CD14-positive monocyte (primary cell): Measurements from ENCODE around the gene AMDHD2. TPM values are rescaled to one million over a fixed set of nuclear protein-coding genes. Genes with fewer than 3 reads are reported as not detected.

ENCODE experiments used
- DNase-seq, 3 donors: peaks; one replicate each; pipeline ENCODE4 v3.0.0-alpha.2; 2011 to 2022
- H2AFZ ChIP-seq: 2 replicates; pipeline ENCODE4 v1.6.0; 2012; ENCODE audit warnings: mild to moderate bottlenecking, low read depth, low read length, inconsistent platforms; ENCODE audit not compliant: insufficient read depth, poor library complexity, severe bottlenecking
- H3K27ac ChIP-seq, 2 donors: 1 replicate in 1 of 2; 2 replicates in 1 of 2; pipeline ENCODE4 v1.5.1; 2012 to 2013; ENCODE audit warnings: low read length in 2 of 2, control low read depth in 1 of 2, inconsistent platforms in 1 of 2, low read depth in 1 of 2, mild to moderate bottlenecking in 1 of 2
- H3K27me3 ChIP-seq, 2 donors: one replicate each; pipeline versions ENCODE4 v1.6.0 to v1.6.1; 2011 to 2013; ENCODE audit warnings: low read length in 2 of 2; ENCODE audit not compliant: control insufficient read depth in 2 of 2, insufficient read depth in 2 of 2
- H3K36me3 ChIP-seq, 2 donors: replicated peaks in 1 of 2; 1 replicate in 1 of 2; 2 replicates in 1 of 2; pipeline versions ENCODE4 v1.5.1 to v1.6.1; 2012 to 2013; ENCODE audit warnings: low read length in 2 of 2, control low read depth in 1 of 2, inconsistent platforms in 1 of 2, mild to moderate bottlenecking in 1 of 2; ENCODE audit not compliant: insufficient read depth in 2 of 2, control insufficient read depth in 1 of 2
- H3K4me1 ChIP-seq, 2 donors: 1 replicate in 1 of 2; 2 replicates in 1 of 2; pipeline versions ENCODE4 v1.5.1 to v1.6.1; 2012 to 2013; ENCODE audit warnings: low read length in 2 of 2, control low read depth in 1 of 2, inconsistent platforms in 1 of 2, mild to moderate bottlenecking in 1 of 2, moderate library complexity in 1 of 2; ENCODE audit not compliant: insufficient read depth in 2 of 2, control insufficient read depth in 1 of 2
- H3K4me2 ChIP-seq: replicated peaks from 2 replicates; pipeline ENCODE3; 2012; ENCODE audit warnings: low read length, moderate library complexity, mild to moderate bottlenecking; ENCODE audit not compliant: poor library complexity, severe bottlenecking; ENCODE audit errors: extremely low read depth
- H3K4me3 ChIP-seq, 3 experiments: fragments of 200-600 bp in 1 of 3; sonication (generic) in 1 of 3; replicated peaks in 1 of 3; 1 replicate in 2 of 3; 2 replicates in 1 of 3; pipeline ENCODE4 v1.5.1; 2011 to 2013; ENCODE audit warnings: low read length in 3 of 3, mild to moderate bottlenecking in 3 of 3, control low read depth in 2 of 3, low read depth in 2 of 3, inconsistent platforms in 1 of 3, moderate library complexity in 1 of 3
- H3K79me2 ChIP-seq: 2 replicates; pipeline ENCODE4 v1.6.0; 2012; ENCODE audit warnings: mild to moderate bottlenecking, control low read depth, inconsistent platforms, low read length, moderate library complexity; ENCODE audit not compliant: insufficient read depth
- H3K9ac ChIP-seq: 2 replicates; pipeline ENCODE4 v1.6.0; 2017; ENCODE audit warnings: low read length, mild to moderate bottlenecking; ENCODE audit not compliant: insufficient read depth, poor library complexity, severe bottlenecking
- H3K9me3 ChIP-seq, 2 donors: replicated peaks in 1 of 2; 1 replicate in 1 of 2; 2 replicates in 1 of 2; pipeline versions ENCODE4 v1.5.1 to v1.6.1; 2012 to 2013; ENCODE audit warnings: low read length in 2 of 2, control low read depth in 1 of 2; ENCODE audit not compliant: control insufficient read depth in 1 of 2, insufficient read depth in 1 of 2
- H4K20me1 ChIP-seq: 2 replicates; pipeline ENCODE4 v1.6.0; 2012; ENCODE audit warnings: mild to moderate bottlenecking, low read length, control low read depth, moderate library complexity; ENCODE audit not compliant: insufficient read depth
- H3K27ac Mint-ChIP-seq, 7 donors: one replicate each; pipeline ENCODE4 v1.8.0; 2020; ENCODE audit warnings: mild to moderate bottlenecking in 7 of 7, mixed read lengths in 7 of 7, moderate library complexity in 6 of 7, inconsistent platforms in 2 of 7
- H3K27me3 Mint-ChIP-seq, 3 donors: one replicate each; pipeline ENCODE4 v1.8.0; 2021 to 2022; ENCODE audit warnings: low read depth in 3 of 3, mild to moderate bottlenecking in 3 of 3, mixed read lengths in 3 of 3, moderate library complexity in 3 of 3, inconsistent platforms in 1 of 3
- H3K36me3 Mint-ChIP-seq, 2 donors: one replicate each; pipeline ENCODE4 v1.8.0; 2020; ENCODE audit warnings: mixed read lengths in 2 of 2, inconsistent platforms in 1 of 2, mild to moderate bottlenecking in 1 of 2
- H3K4me1 Mint-ChIP-seq: one replicate; pipeline ENCODE4 v1.8.0; 2020; ENCODE audit warnings: mild to moderate bottlenecking, mixed read lengths
- H3K4me3 Mint-ChIP-seq, 2 donors: one replicate each; pipeline ENCODE4 v1.8.0; 2020; ENCODE audit warnings: mild to moderate bottlenecking in 2 of 2, mixed read lengths in 2 of 2, moderate library complexity in 1 of 2
- H3K9me3 Mint-ChIP-seq, 7 donors: one replicate each; pipeline ENCODE4 v1.8.0; 2020 to 2022; ENCODE audit warnings: mixed read lengths in 7 of 7, mild to moderate bottlenecking in 6 of 7, moderate library complexity in 6 of 7, inconsistent platforms in 2 of 7
- CTCF ChIP-seq: fragments of 200-600 bp; IDR thresholded peaks from one replicate; pipeline ENCODE4 v1.8.0; 2022; ENCODE audit warnings: antibody characterized with exemption, mild to moderate bottlenecking
- WGBS: methylation state at CpG from one replicate; pipeline ENCODE4 v1.1.5; 2013; ENCODE audit warnings: missing lambda C conversion rate; ENCODE audit not compliant: insufficient coverage; 5-methylcytosine and 5-hydroxymethylcytosine counted together
- intact Hi-C, 2 donors: fragments of 100-400 bp; cut with micrococcal nuclease; formaldehyde crosslinking; loops; one replicate each; pipeline versions ENCODE4 v1.15.0 to v1.15.1; 2023
- polyA plus RNA-seq, 3 donors: library from polyadenylated mRNA; depleted of rRNA in 1 of 3; unstranded in 2 of 3; stranded (reverse) in 1 of 3; fragments of 300-500 nt in 2 of 3; fragments of >200 nt in 1 of 3; fragmentation: Illumina TruSeq in 2 of 3; gene quantifications; 1 replicate in 2 of 3; 2 replicates in 1 of 3; pipeline ENCODE4 v1.2.3, GENCODE V29; 2012 to 2021

Gene AMDHD2
- polyA plus RNA-seq, 3 donors = 6.9 to 57.8 (median 8.4) TPM

GRCh38 chr16:2471653-2472487 lies 48.3 kb upstream of the AMDHD2 start:
- H3K9me3 Mint-ChIP-seq = peaks cover 0 to 12% (median 7%) of the 10 kb centered on the region in 7 donors
- Histone ChIP-seq H4K20me1 (peaks cover 30% of the 10 kb centered on the region), H3K36me3 (no peaks in the 10 kb centered on the region), H3K4me3 (no peak overlapping the region), H3K4me1 (peaks cover 24 to 71% of the 10 kb centered on the region in 2 donors), H3K27ac (no peak overlapping the region), H3K9me3 (peaks cover 0 to 24% of the 10 kb centered on the region in 2 donors), H3K9ac (no peak overlapping the region), H2AFZ (no peak overlapping the region), H3K4me2 (no peak overlapping the region), H3K79me2 (peaks cover 23% of the 10 kb centered on the region), H3K27me3 (peaks cover 45 to 56% of the 10 kb centered on the region in 2 donors)
- no peak overlapping the region for H3K27ac Mint-ChIP-seq
- WGBS = 35% methylated on average over 60 of the region's 61 CpGs
- intact Hi-C loops = loop anchor here (5.0 to 10.0 kb wide), 2 partner anchors 35 to 47 kb away; partner anchors contain the start of gene CCNF (in 1 of the 2)
- DNase-seq = no peak
- peaks cover 49 to 64% (median 54%) of the 10 kb centered on the region in 3 donors for H3K27me3 Mint-ChIP-seq
- H3K4me3 Mint-ChIP-seq = peak overlapping the region in 1 of 2 donors; percentile 88
- peaks cover 36% of the 10 kb centered on the region for H3K4me1 Mint-ChIP-seq
- TF ChIP-seq CTCF = no peak
- peaks cover 5 to 12% of the 10 kb centered on the region in 2 donors for H3K36me3 Mint-ChIP-seq

GRCh38 chr16:2472488-2472864 lies 47.7 kb upstream of the AMDHD2 start:
- WGBS = 95% methylated on average over 27 of the region's 27 CpGs
- Histone ChIP-seq H3K9ac (no peak overlapping the region), H3K27ac (no peak overlapping the region), H3K9me3 (peaks cover 0 to 20% of the 10 kb centered on the region in 2 donors), H3K36me3 (no peaks in the 10 kb centered on the region), H3K27me3 (peaks cover 41 to 50% of the 10 kb centered on the region in 2 donors), H3K4me2 (no peak overlapping the region), H4K20me1 (peaks cover 30% of the 10 kb centered on the region), H3K4me3 (no peak overlapping the region), H3K79me2 (peaks cover 29% of the 10 kb centered on the region), H3K4me1 (peaks cover 24 to 69% of the 10 kb centered on the region in 2 donors), H2AFZ (no peak overlapping the region)
- Mint-ChIP-seq H3K4me1 (peaks cover 40% of the 10 kb centered on the region), H3K36me3 (peaks cover 4 to 12% of the 10 kb centered on the region in 2 donors), H3K9me3 (peaks cover 0 to 12% (median 7%) of the 10 kb centered on the region in 7 donors), H3K27me3 (peaks cover 45 to 58% (median 48%) of the 10 kb centered on the region in 3 donors), H3K4me3 (peak overlapping the region; percentile 9 to 88), H3K27ac (no peak overlapping the region)
- TF ChIP-seq CTCF = no peak
- DNase-seq = no peak
- intact Hi-C loops = loop anchor here (5.0 to 10.0 kb wide), 2 partner anchors 35 to 48 kb away; partner anchors contain the start of gene CCNF (in 1 of the 2)
